Stimulated activated CD4-positive, alpha-beta T cell treated with anti-CD3 and anti-CD28 coated beads, Interleukin-4, amount 100 ng/mL, for 48 hours (primary cell): ENCODE measurements around the gene SYNPO2L.
"Not testable (repeated sequence)": the region's sequence is repeated elsewhere in the genome, so short reads cannot be mapped to it uniquely, and the experiment has no call there.

Source experiments
- DNase-seq, 2 donors: peaks; one replicate each; pipeline ENCODE4 v3.0.0-alpha.2; 2020; ENCODE audit warnings: low read depth in 2 of 2

The SYNPO2L gene

DNA sequence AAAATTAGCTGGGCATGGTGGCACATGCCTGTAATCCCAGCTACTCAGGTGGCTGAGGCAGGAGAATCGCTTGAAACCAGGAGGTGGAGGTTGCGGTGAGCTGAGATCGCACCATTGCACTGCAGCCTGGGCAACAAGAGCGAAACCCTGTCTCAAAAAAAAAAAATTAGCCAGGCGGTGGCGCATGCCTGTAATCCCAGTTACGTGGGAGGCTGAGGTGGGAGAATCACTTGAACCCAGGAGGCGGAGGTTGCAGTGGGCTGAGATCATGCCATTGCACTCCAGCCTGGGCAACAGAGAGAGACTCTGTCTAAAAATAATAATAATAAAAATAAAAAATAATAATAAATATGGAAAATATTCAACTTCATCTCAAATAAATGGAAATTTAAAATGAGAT, 38.7 kb downstream of the SYNPO2L start:
- DNase-seq, result not testable (repeated sequence)

GRCh38 chr10:73614720-73615119, 41.1 kb downstream of the SYNPO2L start:
- no peak for DNase-seq

DNA sequence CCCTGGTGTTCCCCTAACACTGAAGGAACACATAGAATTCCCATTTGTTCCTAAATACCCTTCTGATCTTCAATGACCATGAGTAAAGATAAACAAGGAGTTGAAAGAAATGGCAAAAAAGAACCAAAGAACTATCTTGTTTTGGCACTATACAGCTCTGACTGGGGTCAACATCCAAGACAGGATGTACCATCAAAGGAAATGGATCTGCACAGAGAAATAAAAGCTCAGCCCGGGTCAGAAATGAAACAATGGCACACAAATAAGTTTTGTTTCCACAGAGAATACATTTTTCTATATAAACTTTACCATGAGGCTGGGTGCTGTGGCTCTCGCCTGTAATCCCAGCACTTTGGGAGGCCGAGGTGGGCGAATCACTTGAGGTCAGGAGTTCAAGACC, 46.7 kb downstream of the SYNPO2L start:
- no peak for DNase-seq

DNA sequence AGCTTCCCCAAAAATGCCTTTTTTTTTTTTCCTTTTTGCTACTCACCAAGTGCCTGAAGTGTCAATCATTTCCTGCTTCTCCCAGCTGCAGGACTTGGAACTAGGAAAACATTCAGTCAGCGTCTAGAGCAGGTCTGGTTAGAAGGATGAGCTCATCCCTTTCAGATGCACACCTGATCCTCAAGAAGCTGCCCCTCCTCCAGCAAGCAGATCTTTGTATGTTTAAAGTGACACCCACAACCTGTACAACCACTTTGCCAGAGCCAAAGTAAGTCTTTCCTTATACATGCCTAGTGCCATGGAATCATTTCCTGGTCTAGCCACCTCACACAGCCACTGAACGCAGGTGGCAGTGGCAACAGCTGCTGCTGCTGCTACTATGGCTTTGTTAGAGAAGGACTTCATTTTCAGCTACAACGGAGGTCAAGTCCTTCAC, 54.3 kb downstream of the SYNPO2L start:
- DNase-seq, result no peak

DNA sequence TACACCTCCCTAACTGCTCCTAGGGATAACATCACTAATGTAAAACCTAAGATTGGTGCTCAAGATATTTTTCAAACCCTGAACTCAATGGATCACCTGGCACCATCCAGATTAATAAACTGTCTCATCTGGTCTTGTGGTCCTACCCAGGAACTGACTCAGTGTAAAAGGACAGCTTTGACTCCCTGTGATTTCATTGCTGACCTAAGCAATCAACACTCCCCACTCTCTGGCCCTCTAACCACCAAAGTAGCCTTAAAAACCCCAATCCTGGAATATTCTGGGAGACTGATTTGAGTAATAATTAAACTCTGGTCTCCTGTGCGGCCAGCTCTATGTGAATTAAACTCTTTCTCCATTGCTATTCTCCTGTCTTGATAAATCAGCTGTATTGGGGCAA, 58.5 kb downstream of the SYNPO2L start:
- no peak for DNase-seq
